Ectodermal cell (in vitro differentiated cells): ENCODE results near the gene TBC1D17. TPM values are rescaled to one million over a fixed set of nuclear protein-coding genes. Genes with fewer than 3 reads are reported as not detected.

ENCODE experiments used
- H3K27ac ChIP-seq: 2 replicates; pipeline ENCODE4 v1.7.0; 2013; ENCODE audit warnings: mild to moderate bottlenecking, low read depth, low read length; ENCODE audit not compliant: insufficient read depth, poor library complexity, severe bottlenecking
- H3K27me3 ChIP-seq: 2 replicates; pipeline ENCODE4 v1.7.0; 2013; ENCODE audit warnings: mild to moderate bottlenecking, low read length; ENCODE audit not compliant: insufficient read depth, control insufficient read depth, poor library complexity, severe bottlenecking
- H3K36me3 ChIP-seq: one replicate; pipeline ENCODE4 v1.7.0; 2013; ENCODE audit warnings: low read length; ENCODE audit not compliant: control insufficient read depth, insufficient read depth
- H3K4me1 ChIP-seq: one replicate; pipeline ENCODE4 v1.7.0; 2013; ENCODE audit warnings: low read length; ENCODE audit not compliant: control insufficient read depth, insufficient read depth
- H3K4me3 ChIP-seq: 2 replicates; pipeline ENCODE4 v1.7.0; 2013; ENCODE audit warnings: low read depth, low read length, control low read depth; ENCODE audit not compliant: insufficient read depth
- H3K9me3 ChIP-seq: 2 replicates; pipeline ENCODE4 v1.7.0; 2013; ENCODE audit warnings: mild to moderate bottlenecking, low read length, moderate library complexity; ENCODE audit not compliant: control insufficient read depth
- WGBS, 2 experiments: methylation state at CpG; one replicate each; pipeline ENCODE4 v1.1.7; 2013; ENCODE audit warnings: missing lambda C conversion rate in 2 of 2; 5-methylcytosine and 5-hydroxymethylcytosine counted together
- polyA plus RNA-seq, 4 experiments: library from polyadenylated mRNA; stranded (reverse); fragments of 50-300 nt; gene quantifications; one replicate each; pipeline ENCODE4 v1.2.3, GENCODE V29; 2013

TBC1D17 gene
- polyA plus RNA-seq (2013, experiment 1 of 4), result 45.7 TPM
- 42.6 TPM for polyA plus RNA-seq (2013, experiment 2 of 4)
- 37.5 TPM for polyA plus RNA-seq (2013, experiment 3 of 4)
- polyA plus RNA-seq (2013, experiment 4 of 4), result 41.5 TPM

- H3K9me3 ChIP-seq, result no peaks in the 10 kb centered on the region
- H3K4me3 ChIP-seq, result peak within 1 kb of the TSS; percentile 91
- peaks cover 17% of the 10 kb centered on the region for H3K36me3 ChIP-seq
- no peaks in the 10 kb centered on the region for H3K27me3 ChIP-seq
- H3K27ac ChIP-seq, result peak within 1 kb of the TSS; percentile 98
- peaks cover 6% of the 10 kb centered on the region for H3K4me1 ChIP-seq
- 0% methylated on average over 61 of the region's 61 CpGs for WGBS, 2 experiments
Observed at GRCh38 chr19:49877020-49877878, at the start of gene TBC1D17, which contains the start of gene AKT1S1. TBC1D17 (plus strand) TSS chr19:49877702; CDS start chr19:49877724, 22 bp downstream. AKT1S1 (minus strand) TSS chr19:49877355; CDS start chr19:49873295, 4,060 bp downstream.

- no peak overlapping the region for H3K4me3 ChIP-seq
- H3K36me3 ChIP-seq, result peaks cover 20% of the 10 kb centered on the region
- H3K27me3 ChIP-seq, result no peaks in the 10 kb centered on the region
- no peaks in the 10 kb centered on the region for H3K9me3 ChIP-seq
- no peak overlapping the region for H3K27ac ChIP-seq
- H3K4me1 ChIP-seq, result no peaks in the 10 kb centered on the region
- 91 to 95% methylated on average over 8 of the region's 8 CpGs for WGBS, 2 experiments
Observed at GRCh38 chr19:49829200-49829599, 48.3 kb upstream of the TBC1D17 start.

- 95 to 96% methylated on average over 18 of the region's 18 CpGs for WGBS, 2 experiments
- H3K36me3 ChIP-seq, result peaks cover 22% of the 10 kb centered on the region
Observed at GRCh38 chr19:49829721-49830120, 47.8 kb upstream of the TBC1D17 start.

GRCh38 chr19:49830766-49831165 is 46.7 kb upstream of the TBC1D17 start:
- Histone ChIP-seq H3K36me3 (peaks cover 29% of the 10 kb centered on the region), H3K27me3 (no peaks in the 10 kb centered on the region), H3K4me3 (no peak overlapping the region), H3K27ac (no peak overlapping the region), H3K4me1 (no peaks in the 10 kb centered on the region), H3K9me3 (no peaks in the 10 kb centered on the region)
- WGBS, 2 experiments, result 94 to 95% methylated on average over 12 of the region's 12 CpGs

More at GRCh38 chr19:49829721-49830120, 47.8 kb upstream of the TBC1D17 start:
- Histone ChIP-seq H3K4me3 (no peak overlapping the region), H3K4me1 (no peaks in the 10 kb centered on the region), H3K9me3 (no peaks in the 10 kb centered on the region), H3K27ac (no peak overlapping the region), H3K27me3 (no peaks in the 10 kb centered on the region)

GRCh38 chr19:49831592-49831991 is 45.9 kb upstream of the TBC1D17 start:
- Histone ChIP-seq H3K9me3 (no peaks in the 10 kb centered on the region), H3K36me3 (peaks cover 34% of the 10 kb centered on the region), H3K4me1 (no peaks in the 10 kb centered on the region), H3K27me3 (no peaks in the 10 kb centered on the region), H3K4me3 (no peak overlapping the region), H3K27ac (no peak overlapping the region)
- 95 to 96% methylated on average over 8 of the region's 8 CpGs for WGBS, 2 experiments

GRCh38 chr19:49832556-49832955 is 44.9 kb upstream of the TBC1D17 start:
- Histone ChIP-seq H3K27ac (no peak overlapping the region), H3K4me3 (no peak overlapping the region), H3K36me3 (peaks cover 38% of the 10 kb centered on the region), H3K4me1 (no peaks in the 10 kb centered on the region), H3K9me3 (no peaks in the 10 kb centered on the region), H3K27me3 (no peaks in the 10 kb centered on the region)
- 94% methylated on average over 9 of the region's 9 CpGs for WGBS, 2 experiments

GRCh38 chr19:49833599-49833998 is 43.9 kb upstream of the TBC1D17 start:
- Histone ChIP-seq H3K27me3 (no peaks in the 10 kb centered on the region), H3K27ac (no peak overlapping the region), H3K4me1 (no peaks in the 10 kb centered on the region), H3K36me3 (peaks cover 39% of the 10 kb centered on the region), H3K4me3 (no peak overlapping the region), H3K9me3 (no peaks in the 10 kb centered on the region)
- 93 to 96% methylated on average over 7 of the region's 7 CpGs for WGBS, 2 experiments

- Histone ChIP-seq H3K9me3 (no peaks in the 10 kb centered on the region), H3K27ac (no peak overlapping the region), H3K4me1 (no peaks in the 10 kb centered on the region), H3K4me3 (no peak overlapping the region), H3K27me3 (no peaks in the 10 kb centered on the region), H3K36me3 (peaks cover 47% of the 10 kb centered on the region)
- WGBS, 2 experiments, result 95% methylated on average over 12 of the region's 12 CpGs
Observed at GRCh38 chr19:49835562-49835961, 41.9 kb upstream of the TBC1D17 start.

GRCh38 chr19:49836176-49837008 is 41.1 kb upstream of the TBC1D17 start:
- peaks cover 52% of the 10 kb centered on the region for H3K36me3 ChIP-seq
- 95 to 96% methylated on average over 20 of the region's 20 CpGs for WGBS, 2 experiments
- H3K4me3 ChIP-seq, result no peak overlapping the region
- no peak overlapping the region for H3K27ac ChIP-seq
- no peaks in the 10 kb centered on the region for H3K9me3 ChIP-seq
- no peaks in the 10 kb centered on the region for H3K4me1 ChIP-seq
- H3K27me3 ChIP-seq, result no peaks in the 10 kb centered on the region

- no peaks in the 10 kb centered on the region for H3K9me3 ChIP-seq
- no peak overlapping the region for H3K27ac ChIP-seq
- H3K4me3 ChIP-seq, result no peak overlapping the region
- H3K4me1 ChIP-seq, result no peaks in the 10 kb centered on the region
- H3K27me3 ChIP-seq, result no peaks in the 10 kb centered on the region
- peaks cover 49% of the 10 kb centered on the region for H3K36me3 ChIP-seq
- 86 to 92% methylated on average over 5 of the region's 5 CpGs for WGBS, 2 experiments
Observed at GRCh38 chr19:49837009-49837310, 40.5 kb upstream of the TBC1D17 start.
